ENCODE data around the gene GRK4.

GRCh38 chr4:2963175-2963965 is at the start of gene GRK4, which contains the start of gene NOP14:
- TF ChIP-seq CTCF (IDR thresholded peaks at IDR 0.05; ENCODE audit: low read depth, low read length, missing input control) (no peak), MAX (IDR thresholded peaks at IDR 0.05) (peak; percentile 93), EGR1 (IDR thresholded peaks at IDR 0.05; ENCODE audit: low read depth in 2 of 2) (no peak), ZBTB33 (IDR thresholded peaks at IDR 0.05) (peak; percentile 99), JUND (IDR thresholded peaks at IDR 0.05) (no peak), ATF3 (IDR thresholded peaks at IDR 0.05) (no peak)
- TF ChIP-seq, protein P1, sequence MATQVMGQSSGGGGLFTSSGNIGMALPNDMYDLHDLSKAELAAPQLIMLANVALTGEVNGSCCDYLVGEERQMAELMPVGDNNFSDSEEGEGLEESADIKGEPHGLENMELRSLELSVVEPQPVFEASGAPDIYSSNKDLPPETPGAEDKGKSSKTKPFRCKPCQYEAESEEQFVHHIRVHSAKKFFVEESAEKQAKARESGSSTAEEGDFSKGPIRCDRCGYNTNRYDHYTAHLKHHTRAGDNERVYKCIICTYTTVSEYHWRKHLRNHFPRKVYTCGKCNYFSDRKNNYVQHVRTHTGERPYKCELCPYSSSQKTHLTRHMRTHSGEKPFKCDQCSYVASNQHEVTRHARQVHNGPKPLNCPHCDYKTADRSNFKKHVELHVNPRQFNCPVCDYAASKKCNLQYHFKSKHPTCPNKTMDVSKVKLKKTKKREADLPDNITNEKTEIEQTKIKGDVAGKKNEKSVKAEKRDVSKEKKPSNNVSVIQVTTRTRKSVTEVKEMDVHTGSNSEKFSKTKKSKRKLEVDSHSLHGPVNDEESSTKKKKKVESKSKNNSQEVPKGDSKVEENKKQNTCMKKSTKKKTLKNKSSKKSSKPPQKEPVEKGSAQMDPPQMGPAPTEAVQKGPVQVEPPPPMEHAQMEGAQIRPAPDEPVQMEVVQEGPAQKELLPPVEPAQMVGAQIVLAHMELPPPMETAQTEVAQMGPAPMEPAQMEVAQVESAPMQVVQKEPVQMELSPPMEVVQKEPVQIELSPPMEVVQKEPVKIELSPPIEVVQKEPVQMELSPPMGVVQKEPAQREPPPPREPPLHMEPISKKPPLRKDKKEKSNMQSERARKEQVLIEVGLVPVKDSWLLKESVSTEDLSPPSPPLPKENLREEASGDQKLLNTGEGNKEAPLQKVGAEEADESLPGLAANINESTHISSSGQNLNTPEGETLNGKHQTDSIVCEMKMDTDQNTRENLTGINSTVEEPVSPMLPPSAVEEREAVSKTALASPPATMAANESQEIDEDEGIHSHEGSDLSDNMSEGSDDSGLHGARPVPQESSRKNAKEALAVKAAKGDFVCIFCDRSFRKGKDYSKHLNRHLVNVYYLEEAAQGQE (IDR thresholded peaks at IDR 0.05), result no peak

All from liver (tissue), 3 donors.